HEK293 (cell line): Measurements from ENCODE around the gene CPO.

Experiments
- CTCF ChIA-PET: fragments of 350-600 bp; formaldehyde crosslinking; extraction: SDS; loops from one replicate; lab custom pipeline; 2021; ENCODE audit warnings: antibody characterized with exemption; lab: Yijun Ruan, JAX
- POLR2A ChIA-PET: fragments of 300-600 bp; formaldehyde crosslinking; extraction: SDS; loops from one replicate; lab custom pipeline; 2020; ENCODE audit warnings: antibody characterized with exemption, inconsistent platforms; lab: Yijun Ruan, JAX
- H3K27ac ChIP-seq: fragments of 200-500 bp; sonication (Bioruptor generic); 2 replicates; pipeline ENCODE4 v1.5.1; 2014; ENCODE audit warnings: low read depth, low read length, control low read depth, inconsistent platforms; ENCODE audit errors: extremely low read depth
- H3K36me3 ChIP-seq, 2 experiments: fragments of 200-500 bp in 1 of 2; sonication (Bioruptor generic) in 1 of 2; 1 replicate in 1 of 2; 2 replicates in 1 of 2; pipeline ENCODE4 v1.5.1; 2014 to 2017; ENCODE audit warnings: inconsistent platforms in 2 of 2, low read length in 2 of 2; ENCODE audit not compliant: control insufficient read depth in 2 of 2, insufficient read depth in 1 of 2
- H3K4me1 ChIP-seq: fragments of 200-500 bp; sonication (Bioruptor generic); 2 replicates; pipeline ENCODE4 v1.5.1; 2014; ENCODE audit warnings: mild to moderate bottlenecking, low read length, inconsistent platforms; ENCODE audit not compliant: control insufficient read depth, insufficient read depth
- H3K4me3 ChIP-seq: 2 replicates; pipeline ENCODE4 v1.5.1; 2011; ENCODE audit warnings: low read depth, mild to moderate bottlenecking, control low read depth, low read length, moderate library complexity
- H3K9me3 ChIP-seq: fragments of 200-500 bp; sonication (Bioruptor generic); 2 replicates; pipeline ENCODE4 v1.5.1; 2014; ENCODE audit warnings: low read depth, low read length, inconsistent platforms; ENCODE audit not compliant: control insufficient read depth, insufficient read depth
- BCL6B ChIP-seq: fragments of 450-650 bp; formaldehyde crosslinking; IDR thresholded peaks from 2 replicates; pipeline ENCODE4 v1.5.1; 2017; ENCODE audit warnings: missing biosample characterization, missing genetic modification characterization
- GFI1B ChIP-seq: fragments of 450-650 bp; formaldehyde crosslinking; IDR thresholded peaks from 2 replicates; pipeline ENCODE4 v1.5.1; 2016; ENCODE audit warnings: missing biosample characterization, missing genetic modification characterization
- REPIN1 ChIP-seq: fragments of 450-650 bp; formaldehyde crosslinking; IDR thresholded peaks from 2 replicates; pipeline ENCODE4 v1.5.1; 2017; ENCODE audit warnings: missing biosample characterization, missing genetic modification characterization, low read depth
- WT1 ChIP-seq: fragments of 450-650 bp; formaldehyde crosslinking; IDR thresholded peaks from 2 replicates; pipeline ENCODE4 v1.5.1; 2016; ENCODE audit warnings: missing biosample characterization, missing genetic modification characterization
- ZBTB11 ChIP-seq: fragments of 450-650 bp; formaldehyde crosslinking; conservative IDR thresholded peaks from 2 replicates; pipeline ENCODE4 v1.5.1; 2016; ENCODE audit warnings: low read depth, missing biosample characterization, missing genetic modification characterization
- ZBTB17 ChIP-seq: fragments of 450-650 bp; formaldehyde crosslinking; IDR thresholded peaks from 2 replicates; pipeline ENCODE4 v1.5.1; 2016; ENCODE audit warnings: missing biosample characterization, missing genetic modification characterization
- ZBTB48 ChIP-seq: fragments of 450-650 bp; formaldehyde crosslinking; IDR thresholded peaks from 2 replicates; pipeline ENCODE4 v1.5.1; 2016; ENCODE audit warnings: missing biosample characterization, missing genetic modification characterization
- ZFHX2 ChIP-seq: fragments of 450-650 bp; formaldehyde crosslinking; conservative IDR thresholded peaks from 2 replicates; pipeline ENCODE4 v1.5.1; 2016; ENCODE audit warnings: missing biosample characterization, missing genetic modification characterization
- ZNF157 ChIP-seq: fragments of 450-650 bp; formaldehyde crosslinking; IDR thresholded peaks from 2 replicates; pipeline ENCODE4 v1.5.1; 2016; ENCODE audit warnings: missing biosample characterization, missing genetic modification characterization
- ZNF174 ChIP-seq: fragments of 450-650 bp; formaldehyde crosslinking; IDR thresholded peaks from 2 replicates; pipeline ENCODE4 v1.5.0; 2017; ENCODE audit warnings: missing biosample characterization, mild to moderate bottlenecking, missing genetic modification characterization
- ZNF175 ChIP-seq: fragments of 450-650 bp; formaldehyde crosslinking; IDR thresholded peaks from 2 replicates; pipeline ENCODE4 v1.5.1; 2016; ENCODE audit warnings: missing biosample characterization, missing genetic modification characterization
- ZNF18 ChIP-seq: fragments of 450-650 bp; formaldehyde crosslinking; IDR thresholded peaks from 2 replicates; pipeline ENCODE4 v1.5.1; 2016; ENCODE audit warnings: missing biosample characterization, missing genetic modification characterization
- ZNF302 ChIP-seq: fragments of 450-650 bp; formaldehyde crosslinking; IDR thresholded peaks from 2 replicates; pipeline ENCODE4 v1.5.1; 2016; ENCODE audit warnings: missing biosample characterization, missing genetic modification characterization, low read depth
- ZNF426 ChIP-seq: fragments of 450-650 bp; formaldehyde crosslinking; IDR thresholded peaks from 2 replicates; pipeline ENCODE4 v1.5.1; 2017; ENCODE audit warnings: missing biosample characterization, missing genetic modification characterization, mild to moderate bottlenecking, inconsistent platforms, moderate library complexity
- ZNF510 ChIP-seq: fragments of 450-650 bp; formaldehyde crosslinking; IDR thresholded peaks from 2 replicates; pipeline ENCODE4 v1.5.1; 2018; ENCODE audit warnings: mild to moderate bottlenecking, missing genetic modification characterization, missing biosample characterization; ENCODE audit not compliant: insufficient replicate concordance
- ZNF560 ChIP-seq: fragments of 450-650 bp; formaldehyde crosslinking; IDR thresholded peaks from 2 replicates; pipeline ENCODE4 v1.5.1; 2017; ENCODE audit warnings: missing biosample characterization, missing genetic modification characterization, borderline replicate concordance
- ZNF629 ChIP-seq: fragments of 450-650 bp; formaldehyde crosslinking; IDR thresholded peaks from 2 replicates; pipeline ENCODE4 v1.5.1; 2017; ENCODE audit warnings: missing biosample characterization, missing genetic modification characterization
- ZNF664 ChIP-seq: fragments of 450-650 bp; formaldehyde crosslinking; IDR thresholded peaks from 2 replicates; pipeline ENCODE4 v1.5.1; 2016; ENCODE audit warnings: missing biosample characterization, missing genetic modification characterization
- ZNF837 ChIP-seq: fragments of 450-650 bp; formaldehyde crosslinking; IDR thresholded peaks from 2 replicates; pipeline ENCODE4 v1.5.1; 2016; ENCODE audit warnings: missing biosample characterization, missing genetic modification characterization

CPO gene

GRCh38 chr2:206974551-206974950, 35.2 kb downstream of the CPO start (continued):
- TF ChIP-seq ZNF18, result no peak
- TF ChIP-seq BCL6B, result no peak
- no peak for TF ChIP-seq REPIN1

- no peak overlapping the region for H3K27ac ChIP-seq
- TF ChIP-seq ZNF837 (tag by site-specific recombination), result no peak
- no peak for TF ChIP-seq ZNF175 (tag by site-specific recombination)
- TF ChIP-seq ZNF629, result no peak
- TF ChIP-seq ZBTB48 (tag by site-specific recombination), result no peak
- no peaks in the 10 kb centered on the region for H3K36me3 ChIP-seq
- ChIA-PET POLR2A (no interaction called here), CTCF (interaction anchor here (0.6 to 1.0 kb wide), 2 partner anchors 178 to 508 kb away, joined by 3 to 4 read pairs; no protein-coding TSS in a partner anchor)
- H3K4me3 ChIP-seq, result no peak overlapping the region
- H3K4me1 ChIP-seq, result peaks cover 3% of the 10 kb centered on the region; the same call in 1 of the 2 replicates
- H3K9me3 ChIP-seq, result no peaks in the 10 kb centered on the region
Observed at GRCh38 chr2:206978746-206979145, 39.4 kb downstream of the CPO start.

- H3K9me3 ChIP-seq, result no peaks in the 10 kb centered on the region
- H3K27ac ChIP-seq, result no peak overlapping the region
- POLR2A ChIA-PET, result no interaction called here
- no peak for TF ChIP-seq ZNF664 (tag by site-specific recombination)
- TF ChIP-seq ZBTB17 (tag by site-specific recombination), result no peak
- TF ChIP-seq ZFHX2 (tag by site-specific recombination), result no peak
- TF ChIP-seq ZNF560, result no peak
- no peak for TF ChIP-seq ZNF426
- no peak for TF ChIP-seq ZNF157 (tag by site-specific recombination)
- TF ChIP-seq ZNF510 (tag by site-specific recombination), result no peak
- TF ChIP-seq ZBTB11 (tag by site-specific recombination), result no peak
- no peak for TF ChIP-seq WT1
- no peak for TF ChIP-seq ZNF302 (tag by site-specific recombination)
- no peak for TF ChIP-seq ZNF174 (tag by site-specific recombination)
- no peak for TF ChIP-seq REPIN1
- no peak for TF ChIP-seq GFI1B (tag by site-specific recombination)
- no peak for TF ChIP-seq ZNF837 (tag by site-specific recombination)
- H3K4me3 ChIP-seq, result no peak overlapping the region
- no peaks in the 10 kb centered on the region for H3K36me3 ChIP-seq
- CTCF ChIA-PET, result interaction anchor here (0.6 to 1.1 kb wide), 6 partner anchors 11 to 881 kb away, joined by 3 to 4 read pairs (median 3); no protein-coding TSS in a partner anchor
- peaks cover 3% of the 10 kb centered on the region; the same call in 1 of the 2 replicates for H3K4me1 ChIP-seq
Observed at GRCh38 chr2:206979365-206979764, 40.0 kb downstream of the CPO start.
